ENCODE results near the gene MRPL21. TPM values are rescaled to one million over a fixed set of nuclear protein-coding genes. Genes with fewer than 3 reads are reported as not detected.
A peak's percentile ranks its signal among the peaks of the same experiment; 100 is the strongest.

MRPL21 gene
- total RNA-seq, 2 experiments from 2014 or later = 47.6 to 53.4 TPM

DNA sequence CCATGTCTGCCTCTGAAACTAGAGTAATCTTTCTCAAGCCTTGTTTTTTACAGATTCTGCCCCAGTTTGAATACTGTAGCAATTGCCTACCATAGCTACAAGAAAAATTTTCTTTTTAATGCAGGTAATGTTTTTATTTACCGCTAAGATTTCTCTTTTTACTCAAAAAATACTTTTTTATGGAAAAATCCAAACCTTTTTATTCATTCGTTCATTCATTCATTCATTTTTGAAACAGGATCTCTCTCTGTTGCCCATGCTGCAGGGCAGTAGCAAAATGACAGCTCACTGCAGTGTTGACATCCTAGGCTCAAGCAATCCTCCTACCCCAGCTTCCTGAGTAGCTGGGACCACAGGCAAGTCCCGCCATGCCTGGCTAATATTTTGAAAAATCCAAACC is 59.3 kb downstream of the MRPL21 start:
- Mint-ChIP-seq H3K9me3 (no peaks in the 10 kb centered on the region), H3K4me1 (peaks cover 32% of the 10 kb centered on the region)
- CTCF ChIA-PET = interaction anchor here (1.0 to 1.7 kb wide), 6 partner anchors 11 to 261 kb away, joined by 3 to 5 read pairs (median 4); no protein-coding TSS in a partner anchor

DNA sequence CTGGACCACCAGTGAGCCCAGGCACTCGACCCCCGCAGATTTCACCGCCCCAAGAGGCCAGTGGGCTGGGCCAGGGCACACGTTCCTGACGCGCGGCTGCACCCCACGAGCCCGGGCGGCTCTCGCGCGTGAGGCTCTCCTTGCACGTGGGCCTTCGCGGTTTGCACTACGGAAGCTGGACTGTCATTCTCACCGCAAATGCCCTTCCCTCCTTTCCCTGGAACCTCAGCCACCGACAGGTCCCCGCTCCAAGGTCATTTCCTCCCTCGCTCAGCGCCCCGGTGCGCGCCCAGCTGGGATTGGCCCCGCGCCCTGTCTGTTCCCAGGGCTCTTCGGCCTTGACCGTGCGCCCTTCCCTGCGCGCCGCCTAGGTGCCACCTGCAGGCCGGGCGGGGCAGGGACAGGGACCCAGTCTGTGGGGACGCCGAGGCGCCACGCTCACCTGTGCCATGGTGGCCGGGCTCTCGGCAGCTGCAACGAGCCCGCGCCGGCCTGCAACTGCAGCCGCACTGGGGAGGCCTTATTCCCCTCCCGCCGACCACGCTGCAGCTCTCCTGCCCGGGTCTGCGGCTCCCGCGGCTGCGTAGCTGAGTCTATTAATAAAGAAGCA is 59.8 kb downstream of the MRPL21 start:
- Mint-ChIP-seq H3K4me1 (peaks cover 37% of the 10 kb centered on the region), H3K4me3 (peak overlapping the region; percentile 82), H3K9me3 (no peaks in the 10 kb centered on the region), H3K36me3 (ENCODE audit: low read depth) (no peaks in the 10 kb centered on the region), H3K27ac (peak overlapping the region; percentile 74), H3K27me3 (peaks cover 6% of the 10 kb centered on the region)
- CTCF ChIA-PET = interaction anchor here (0.9 to 2.4 kb wide), 8 partner anchors 9 to 211 kb away, joined by 3 to 13 read pairs (median 4); no protein-coding TSS in a partner anchor
- DNase-seq = peak; percentile 76
- POLR2A ChIA-PET = interaction anchor here (0.6 to 1.4 kb wide), 4 partner anchors 8 to 258 kb away, joined by 3 to 8 read pairs (median 4); partner anchors contain the start of gene TPCN2

More for the DNA sequence above, 59.3 kb downstream of the MRPL21 start:
- Mint-ChIP-seq H3K27me3 (peaks cover 6% of the 10 kb centered on the region), H3K4me3 (peak overlapping the region; percentile 82), H3K36me3 (ENCODE audit: low read depth) (no peaks in the 10 kb centered on the region), H3K27ac (no peak overlapping the region)
- DNase-seq = no peak
- POLR2A ChIA-PET = interaction anchor here (0.9 to 1.5 kb wide), 3 partner anchors 8 to 204 kb away, joined by 4 to 8 read pairs (median 4); partner anchors contain the start of genes IGHMBP2, MRPL21 and TPCN2

DNA sequence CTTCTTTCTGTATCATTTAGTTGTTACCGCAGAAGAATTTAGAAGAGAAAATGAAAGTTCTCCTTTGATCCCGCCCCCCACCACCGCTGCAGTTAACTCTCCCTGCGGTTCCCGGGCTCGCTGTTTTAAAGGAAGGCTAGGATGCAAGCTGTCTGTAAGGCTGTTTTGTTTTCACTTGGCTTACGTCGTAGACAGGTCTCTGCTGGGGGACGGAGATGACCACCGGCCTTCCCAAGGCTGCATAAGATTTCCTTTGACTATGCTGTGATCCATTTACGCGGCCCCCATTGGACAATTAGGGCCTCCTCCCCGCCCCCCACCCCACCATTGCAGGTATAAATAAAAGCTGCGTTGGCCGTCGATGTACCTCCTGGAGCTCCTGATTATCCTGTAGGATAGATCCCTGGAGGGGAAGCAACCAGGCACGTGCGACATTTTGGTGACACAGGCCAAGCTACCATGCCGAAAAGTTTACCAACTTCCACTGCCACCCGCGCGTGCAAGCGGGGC is 60.5 kb downstream of the MRPL21 start:
- POLR2A ChIA-PET = interaction anchor here (0.6 to 1.5 kb wide), 6 partner anchors 9 to 314 kb away, joined by 3 to 8 read pairs (median 4); partner anchors contain the start of genes IGHMBP2 and MRPL21
- Mint-ChIP-seq H3K27me3 (peaks cover 4% of the 10 kb centered on the region), H3K4me1 (peaks cover 41% of the 10 kb centered on the region), H3K4me3 (peak overlapping the region; percentile 82), H3K36me3 (ENCODE audit: low read depth) (no peaks in the 10 kb centered on the region), H3K27ac (peak overlapping the region; percentile 74), H3K9me3 (no peaks in the 10 kb centered on the region)
- peak; percentile 69 for DNase-seq
- CTCF ChIA-PET = interaction anchor here (0.9 to 2.4 kb wide), 6 partner anchors 10 to 94 kb away, joined by 3 to 13 read pairs (median 4); no protein-coding TSS in a partner anchor

DNA sequence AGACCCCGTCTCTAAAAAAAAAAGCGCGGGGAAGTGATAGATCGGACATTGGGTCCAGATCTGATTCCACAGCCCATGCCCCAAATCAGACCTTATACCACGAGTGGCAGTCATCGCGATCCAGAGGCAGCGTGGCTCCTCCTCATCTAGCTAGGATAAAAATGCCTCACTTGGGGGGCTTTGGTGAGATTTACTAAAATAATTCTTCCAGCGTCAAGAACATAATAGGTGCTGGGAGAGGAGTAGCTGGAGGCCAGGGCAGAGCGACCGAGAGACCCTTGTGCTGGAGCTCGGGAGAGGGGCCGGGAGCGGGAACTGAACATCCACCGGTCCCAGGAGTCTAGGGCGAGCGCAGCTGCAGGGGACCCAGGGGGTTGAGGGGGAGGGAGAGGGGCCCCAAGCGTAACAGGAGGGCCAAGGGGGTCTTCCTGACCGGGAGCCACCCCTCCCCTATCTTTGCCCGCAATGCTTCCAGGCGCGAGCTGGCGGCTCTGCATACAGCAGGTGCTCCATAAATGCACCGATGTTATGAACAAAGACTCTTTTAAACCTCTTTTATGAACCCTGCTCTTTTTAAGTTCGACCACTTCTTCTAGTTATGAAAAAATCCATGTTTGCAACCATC is 61.1 kb downstream of the MRPL21 start:
- no peaks in the 10 kb centered on the region for H3K9me3 Mint-ChIP-seq
- H3K27me3 Mint-ChIP-seq = peaks cover 4% of the 10 kb centered on the region
- ChIA-PET POLR2A (interaction anchor here (0.7 to 1.5 kb wide), 5 partner anchors 9 to 314 kb away, joined by 3 to 5 read pairs (median 3); partner anchors contain the start of genes IGHMBP2 and MRPL21), CTCF (interaction anchor here (1.1 to 2.4 kb wide), 3 partner anchors 10 to 43 kb away, joined by 3 to 13 read pairs (median 4); no protein-coding TSS in a partner anchor)
- DNase-seq = no peak
- H3K36me3 Mint-ChIP-seq (ENCODE audit: low read depth) = peaks cover 3% of the 10 kb centered on the region
- H3K4me1 Mint-ChIP-seq = peaks cover 47% of the 10 kb centered on the region
- peak overlapping the region; percentile 82 for H3K4me3 Mint-ChIP-seq
- peak overlapping the region; percentile 74 for H3K27ac Mint-ChIP-seq

DNA sequence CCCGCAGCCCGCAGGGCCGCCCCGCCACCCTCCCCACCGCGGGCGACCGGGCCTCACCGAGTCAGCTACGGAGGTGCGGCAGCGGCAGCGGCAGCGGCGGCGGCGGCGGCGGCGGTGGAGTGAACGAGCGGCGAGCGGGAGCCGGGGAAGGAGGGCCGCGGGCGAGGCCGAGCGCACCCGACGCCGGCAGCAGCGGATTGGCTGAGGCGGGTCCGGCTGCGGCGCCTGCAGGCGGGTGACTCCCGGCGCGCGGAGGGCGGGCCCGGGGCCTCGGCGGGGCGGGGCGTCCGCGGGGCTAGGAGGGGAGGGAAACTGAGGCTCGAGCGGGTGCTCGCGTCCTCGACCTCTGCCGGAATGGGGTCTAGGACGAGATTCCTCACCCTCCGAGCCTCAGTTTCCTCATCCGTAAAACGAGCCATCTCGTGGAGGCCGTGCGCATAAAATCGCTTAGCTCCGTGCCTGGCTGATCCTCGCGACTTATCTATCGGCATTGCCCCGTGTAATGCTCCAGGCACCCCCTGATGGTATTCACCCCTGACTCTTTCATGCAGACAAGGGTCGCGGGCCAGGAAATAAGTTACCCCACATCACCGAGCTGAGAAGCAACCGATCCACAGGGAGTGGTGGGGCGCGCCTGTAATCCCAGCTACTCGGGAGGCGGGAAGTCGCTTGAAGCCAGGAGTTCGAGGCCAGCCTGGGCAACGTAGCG is 61.8 kb downstream of the MRPL21 start, which contains the start of gene CPT1A:
CPT1A (minus strand) TSS at position 199 of the 709 bp plus-strand sequence. CDS start 26,442 bp downstream, outside the sequence.
- Mint-ChIP-seq H3K27ac (peak within 1 kb of the TSS; percentile 74), H3K27me3 (peaks cover 4% of the 10 kb centered on the region), H3K36me3 (ENCODE audit: low read depth) (peaks cover 3% of the 10 kb centered on the region), H3K4me3 (peak within 1 kb of the TSS; percentile 82), H3K4me1 (peaks cover 52% of the 10 kb centered on the region), H3K9me3 (no peaks in the 10 kb centered on the region)
- ChIA-PET POLR2A (interaction anchor here (0.7 to 1.5 kb wide), 4 partner anchors 8 to 210 kb away, joined by 3 to 5 read pairs (median 4); partner anchors contain the start of genes IGHMBP2 and MRPL21), CTCF (interaction anchor here (1.2 to 2.4 kb wide), 2 partner anchors 11 to 43 kb away, joined by 4 to 13 read pairs; no protein-coding TSS in a partner anchor)
- DNase-seq = peak; percentile 80

Other genes with a start within 250 kb of the MRPL21 start
- not detected for gene GAL, start 219.3 kb downstream of the MRPL21 start, total RNA-seq
- 10 to 100 TPM; 12.3 to 13.8 TPM for gene TESMIN, start 152.3 kb downstream of the MRPL21 start, total RNA-seq
- gene CPT1A, start 61.9 kb downstream of the MRPL21 start, total RNA-seq = 10 to 100 TPM; 50.2 to 51.1 TPM
- gene IGHMBP2, start 59 bp upstream of the MRPL21 start, total RNA-seq = 10 to 100 TPM; 24.1 to 24.9 TPM
- gene MRGPRD, start 77.2 kb upstream of the MRPL21 start, total RNA-seq = not detected
- not detected for gene MRGPRF, start 109.4 kb upstream of the MRPL21 start, total RNA-seq
- gene TPCN2, start 145.1 kb upstream of the MRPL21 start, total RNA-seq = 10 to 100 TPM; 25.8 to 26.0 TPM

All from activated CD4-positive, alpha-beta memory T cell treated with anti-CD3 and anti-CD28 coated beads, Interleukin-2, amount 10 ng/mL, durations not matched to agents 7 days and 5 days (primary cell).